A673 (cell line): ENCODE data around the gene INHBE. TPM values are rescaled to one million over a fixed set of nuclear protein-coding genes. Genes with fewer than 3 reads are reported as not detected.
A peak's percentile ranks its signal among the peaks of the same experiment; 100 is the strongest.

Experiments used
- BruUV-seq: library from RNA; stranded (reverse); fragments of 400-500 nt; replicated peaks from 2 replicates; lab custom pipeline; 2021; lab: Mats Ljungman, UMichigan
- CTCF ChIA-PET: fragments of 300-600 bp; sonication (Branson Sonifier 250); formaldehyde crosslinking; loops from one replicate; lab custom pipeline; 2022; ENCODE audit warnings: antibody characterized with exemption; lab: Charles Lee
- POLR2A ChIA-PET: fragments of 300-600 bp; sonication (Branson Sonifier 250); formaldehyde crosslinking; loops from one replicate; lab custom pipeline; 2022; ENCODE audit warnings: antibody characterized with exemption; ENCODE audit not compliant: low non-redundant PET; lab: Charles Lee
- DNase-seq: peaks from one replicate; pipeline ENCODE4 v3.0.0-alpha.2; 2015; ENCODE audit warnings: low spot score
- H3K27ac ChIP-seq: fragments of 200-600 bp; sonication (generic); 2 replicates; pipeline ENCODE4 v1.5.1; 2016; ENCODE audit warnings: mixed run types, low read depth, mild to moderate bottlenecking, mixed read lengths, antibody characterized with exemption, low read length; ENCODE audit not compliant: poor library complexity, severe bottlenecking
- H3K27me3 ChIP-seq: fragments of 200-600 bp; sonication (generic); replicated peaks from 2 replicates; pipeline ENCODE4 v1.6.1; 2017; ENCODE audit warnings: mixed run types, low read depth, mild to moderate bottlenecking, mixed read lengths, antibody characterized with exemption, low read length; ENCODE audit not compliant: insufficient read depth, poor library complexity
- H3K36me3 ChIP-seq: fragments of 200-600 bp; sonication (generic); 2 replicates; pipeline ENCODE4 v1.6.1; 2016; ENCODE audit warnings: mixed run types, mild to moderate bottlenecking, mixed read lengths, antibody characterized with exemption, low read length; ENCODE audit not compliant: insufficient read depth, poor library complexity, severe bottlenecking
- H3K4me1 ChIP-seq: fragments of 200-600 bp; sonication (generic); 2 replicates; pipeline ENCODE4 v1.6.1; 2017; ENCODE audit warnings: mixed run types, mild to moderate bottlenecking, mixed read lengths, antibody characterized with exemption, low read length; ENCODE audit not compliant: insufficient read depth, poor library complexity, severe bottlenecking
- H3K4me3 ChIP-seq: fragments of 200-600 bp; sonication (generic); 2 replicates; pipeline ENCODE4 v1.5.1; 2016; ENCODE audit warnings: low read depth, mixed run types, mild to moderate bottlenecking, mixed read lengths, low read length; ENCODE audit not compliant: poor library complexity, severe bottlenecking
- H3K9me3 ChIP-seq: fragments of 200-600 bp; sonication (generic); 2 replicates; pipeline ENCODE4 v1.6.1; 2016; ENCODE audit warnings: mixed run types, low read depth, mild to moderate bottlenecking, mixed read lengths, antibody characterized with exemption, low read length; ENCODE audit not compliant: poor library complexity, severe bottlenecking
- CTCF ChIP-seq: fragments of 300-800, 200-600 bp; sonication (generic); conservative IDR thresholded peaks from 2 replicates; pipeline ENCODE4 v1.5.1; 2017; ENCODE audit warnings: low read depth, mild to moderate bottlenecking, antibody characterized with exemption, low read length, moderate library complexity, mixed read lengths
- EZH2 ChIP-seq: fragments of 200-600 bp; sonication (generic); IDR thresholded peaks from 2 replicates; pipeline ENCODE4 v1.6.1; 2017; ENCODE audit warnings: borderline replicate concordance, low read depth, mild to moderate bottlenecking, mixed read lengths, antibody characterized with exemption, low read length; ENCODE audit not compliant: poor library complexity, severe bottlenecking
- intact Hi-C: fragments of 100-400 bp; cut with micrococcal nuclease; formaldehyde crosslinking; loops from one replicate; pipeline ENCODE4 v1.10.0; 2022; ENCODE audit not compliant: unreplicated experiment
- total RNA-seq: library from RNA; stranded (reverse); gene quantifications from 2 replicates; pipeline ENCODE4 v1.2.3, GENCODE V29; 2021

Gene INHBE
- total RNA-seq, 1 experiment from 2014 or later = 0.62 TPM

- Histone ChIP-seq H3K27me3 (no peaks in the 10 kb centered on the region), H3K27ac (peak overlapping the region; percentile 61), H3K36me3 (no peaks in the 10 kb centered on the region), H3K9me3 (no peaks in the 10 kb centered on the region), H3K4me3 (peak overlapping the region; percentile 60), H3K4me1 (peaks cover 50% of the 10 kb centered on the region)
- TF ChIP-seq CTCF (peak; percentile 96), EZH2 (no peak)
- peak; percentile 98 for DNase-seq
- ChIA-PET POLR2A (interaction anchor here (0.5 to 0.7 kb wide), 4 partner anchors 29 to 366 kb away, joined by 3 to 8 read pairs (median 4); partner anchors contain the start of gene STAC3), CTCF (interaction anchor here (0.5 to 1.3 kb wide), 20 partner anchors 9 to 394 kb away, joined by 3 to 13 read pairs (median 4); partner anchors contain the start of genes B4GALNT1, DDIT3 and SHMT2)
- no TSS peak for BruUV-seq
- intact Hi-C loops = no loop called here
Observed at GRCh38 chr12:57459055-57459749, 4.1 kb downstream of the INHBE start.

GRCh38 chr12:57459750-57460467 is 4.8 kb downstream of the INHBE start, which contains the start of gene GLI1:
Gene GLI1 (plus strand): TSS chr12:57459785. CDS start chr12:57463692, 3,907 bp downstream.
- DNase-seq = peak; percentile 51
- Histone ChIP-seq H3K4me1 (peaks cover 43% of the 10 kb centered on the region), H3K27me3 (no peaks in the 10 kb centered on the region), H3K4me3 (peak within 1 kb of the TSS; percentile 60), H3K9me3 (no peaks in the 10 kb centered on the region), H3K36me3 (no peaks in the 10 kb centered on the region), H3K27ac (peak within 1 kb of the TSS; percentile 85)
- ChIA-PET CTCF (interaction anchor here (0.6 to 1.3 kb wide), 7 partner anchors 9 to 230 kb away, joined by 3 to 13 read pairs (median 4); partner anchors contain the start of genes B4GALNT1, DDIT3 and SHMT2), POLR2A (interaction anchor here (0.7 kb wide), 1 partner anchor 30 kb away, joined by 4 read pairs; no protein-coding TSS in a partner anchor)
- intact Hi-C loops = loop anchor here (2.0 to 5.0 kb wide), 2 partner anchors 163 to 282 kb away; no protein-coding TSS in a partner anchor
- no TSS peak for BruUV-seq
- TF ChIP-seq CTCF (no peak), EZH2 (no peak)

GRCh38 chr12:57460468-57460784 is 5.3 kb downstream of the INHBE start:
- peak overlapping the region; percentile 85 for H3K27ac ChIP-seq
- no peaks in the 10 kb centered on the region for H3K27me3 ChIP-seq
- CTCF ChIA-PET = no interaction called here
- BruUV-seq = no TSS peak
- no peak for TF ChIP-seq CTCF
- no peak for TF ChIP-seq EZH2
- no peaks in the 10 kb centered on the region for H3K36me3 ChIP-seq
- POLR2A ChIA-PET = interaction anchor here (0.7 kb wide), 1 partner anchor 1566 kb away, joined by 4 read pairs; no protein-coding TSS in a partner anchor
- peaks cover 38% of the 10 kb centered on the region for H3K4me1 ChIP-seq
- H3K4me3 ChIP-seq = peak overlapping the region; percentile 60
- intact Hi-C loops = loop anchor here (2.0 to 5.0 kb wide), 2 partner anchors 162 to 282 kb away; no protein-coding TSS in a partner anchor
- DNase-seq = no peak
- H3K9me3 ChIP-seq = no peaks in the 10 kb centered on the region
